Measurements from ENCODE around the gene JAM2.
"Not testable (repeated sequence)": the region's sequence is repeated elsewhere in the genome, so short reads cannot be mapped to it uniquely, and the experiment has no call there.

Gene JAM2

DNA sequence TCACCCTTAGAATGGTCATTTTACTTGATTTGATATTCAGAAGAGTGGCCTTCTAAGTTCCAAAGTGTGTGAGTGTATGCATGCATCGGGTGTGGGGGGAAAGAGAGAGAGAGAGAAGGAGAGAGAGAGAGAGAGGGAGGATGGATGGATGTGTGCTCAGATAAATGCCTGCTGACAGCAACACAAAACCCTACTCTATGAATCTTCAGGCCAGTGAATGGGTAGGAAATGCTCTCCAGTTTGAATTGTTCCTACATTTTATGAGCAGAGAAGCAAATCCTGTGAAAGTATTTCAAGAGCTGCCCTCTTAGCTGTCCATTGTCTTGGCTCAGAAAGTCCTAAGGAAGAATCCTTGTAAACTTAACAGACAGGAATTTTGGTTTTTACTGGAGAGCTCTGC is 7.4 kb downstream of the JAM2 start:
- no peak for DNase-seq (ENCODE audit: low spot score)

DNA sequence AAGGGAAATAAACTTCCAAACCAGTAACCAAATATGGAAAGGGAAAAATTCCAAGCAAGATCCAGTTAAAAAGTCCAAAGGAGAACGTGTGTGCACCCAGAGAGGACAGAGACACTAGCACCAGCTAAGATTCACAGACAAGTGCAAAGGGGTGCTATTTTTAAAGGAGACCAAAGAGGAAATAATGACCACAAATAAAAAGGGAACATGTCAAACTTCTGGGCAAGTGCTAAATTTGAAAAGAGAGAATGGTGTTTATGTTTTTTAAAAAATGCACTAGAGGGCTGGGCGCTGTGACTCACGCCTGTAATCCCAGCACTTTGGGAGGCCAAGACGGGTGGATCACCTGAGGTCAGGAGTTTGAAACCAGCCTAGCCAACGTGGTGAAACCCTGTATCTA is 8.6 kb downstream of the JAM2 start:
- DNase-seq (ENCODE audit: low spot score), result no peak

DNA sequence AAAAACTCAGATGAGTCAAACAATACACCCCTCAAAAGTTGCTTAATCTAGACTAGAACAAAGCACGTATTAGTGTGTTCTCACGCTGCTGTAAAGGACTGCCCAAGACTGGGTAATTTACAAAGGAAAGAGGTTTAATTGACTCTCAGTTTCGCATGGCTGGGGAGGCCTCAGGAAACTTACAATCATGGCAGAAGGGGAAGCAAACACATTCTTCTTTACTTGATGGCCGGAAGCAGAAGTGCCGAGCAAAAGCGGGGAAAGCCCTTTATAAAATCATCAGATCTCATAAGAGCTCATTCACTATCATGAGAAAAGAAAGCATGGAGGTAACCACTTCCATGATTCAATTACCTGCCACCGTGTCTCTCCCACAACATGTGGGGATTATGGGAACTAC is 10.1 kb downstream of the JAM2 start:
- DNase-seq (ENCODE audit: low spot score), result no peak

DNA sequence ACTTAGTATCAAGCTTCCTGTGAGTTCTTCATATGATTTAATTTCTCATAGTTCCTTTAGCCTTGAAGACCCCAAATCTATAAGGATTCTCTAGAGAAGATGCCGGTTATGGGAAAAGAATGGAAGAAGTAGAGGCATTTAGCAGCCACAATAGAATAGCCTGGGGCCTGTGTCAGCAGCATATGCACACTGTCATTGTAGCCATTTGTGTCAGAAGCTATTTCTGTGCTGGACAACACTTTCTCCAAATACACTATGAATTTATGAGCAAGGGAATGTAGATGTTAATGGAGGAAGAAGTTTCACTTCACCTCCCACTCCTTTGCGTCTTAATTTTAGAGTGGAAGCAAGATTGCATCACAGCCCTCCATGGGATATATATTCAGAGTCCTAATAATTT is 17.4 kb downstream of the JAM2 start:
- DNase-seq (ENCODE audit: low spot score), result no peak

DNA sequence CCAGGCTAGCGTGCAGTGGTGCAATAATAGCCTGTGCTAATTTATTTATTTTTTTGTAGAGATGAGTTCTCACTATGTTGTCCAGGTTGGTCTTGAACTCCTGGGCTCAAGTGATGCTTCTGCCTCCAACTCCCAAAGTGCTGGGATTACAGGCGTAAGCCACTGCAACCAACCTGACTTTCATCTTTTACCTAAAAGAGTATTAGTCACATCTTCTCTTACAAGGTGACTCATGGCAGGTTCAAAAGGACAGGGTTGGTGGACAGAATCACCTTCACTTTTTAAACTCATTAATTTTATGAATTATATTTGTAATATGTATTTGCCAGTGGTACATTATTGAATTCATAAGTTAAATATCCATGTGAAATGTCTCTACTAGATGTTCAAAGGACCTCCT is 18.1 kb downstream of the JAM2 start:
- DNase-seq (ENCODE audit: low spot score), result no peak

DNA sequence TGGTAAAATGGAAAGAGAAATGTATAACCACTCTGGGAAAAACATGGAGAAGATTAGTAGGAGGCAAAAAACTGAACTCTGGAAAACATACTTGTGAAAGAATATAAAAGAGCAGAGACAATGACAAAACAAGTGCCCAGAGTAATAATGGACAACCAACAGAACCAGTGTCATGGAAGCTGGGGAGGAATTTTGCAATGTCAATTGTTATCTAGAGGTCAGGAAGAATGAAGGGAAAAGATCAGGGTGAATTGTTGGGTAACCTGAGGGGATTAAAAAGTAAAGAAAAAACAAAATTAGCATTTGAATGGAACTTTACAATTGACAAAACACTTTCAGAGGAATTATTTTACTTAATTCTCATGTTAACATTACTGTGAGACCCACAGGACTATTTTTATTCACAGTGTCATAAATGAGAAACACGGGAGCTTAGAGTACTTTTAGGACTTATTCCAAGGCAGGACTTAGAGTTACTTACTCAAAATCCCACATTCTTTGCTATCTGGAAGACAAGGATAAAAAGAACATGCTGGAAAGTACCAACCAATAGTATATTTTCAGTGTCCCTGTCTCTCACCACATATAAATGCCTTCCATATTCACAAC is 19.5 kb downstream of the JAM2 start:
- DNase-seq (ENCODE audit: low spot score), result no peak

DNA sequence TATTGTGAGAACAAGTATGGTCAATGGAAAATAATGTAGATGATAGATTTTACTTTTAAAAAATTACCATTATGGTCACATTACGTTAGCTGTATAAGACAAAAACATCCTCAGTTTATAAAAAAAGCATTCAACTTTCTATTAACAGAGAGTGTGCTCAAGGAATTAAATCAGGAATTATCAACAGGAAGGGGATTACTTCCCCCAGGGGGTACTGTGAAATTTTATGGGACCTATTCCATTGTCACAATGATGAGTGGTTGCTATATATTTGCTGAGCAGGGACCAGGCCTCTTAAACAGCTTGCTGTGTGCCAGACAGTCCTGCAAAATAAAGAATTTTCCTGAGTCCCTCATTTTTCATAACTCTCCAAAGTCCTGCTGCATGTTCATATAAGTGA is 21.2 kb downstream of the JAM2 start:
- DNase-seq (ENCODE audit: low spot score), result no peak

DNA sequence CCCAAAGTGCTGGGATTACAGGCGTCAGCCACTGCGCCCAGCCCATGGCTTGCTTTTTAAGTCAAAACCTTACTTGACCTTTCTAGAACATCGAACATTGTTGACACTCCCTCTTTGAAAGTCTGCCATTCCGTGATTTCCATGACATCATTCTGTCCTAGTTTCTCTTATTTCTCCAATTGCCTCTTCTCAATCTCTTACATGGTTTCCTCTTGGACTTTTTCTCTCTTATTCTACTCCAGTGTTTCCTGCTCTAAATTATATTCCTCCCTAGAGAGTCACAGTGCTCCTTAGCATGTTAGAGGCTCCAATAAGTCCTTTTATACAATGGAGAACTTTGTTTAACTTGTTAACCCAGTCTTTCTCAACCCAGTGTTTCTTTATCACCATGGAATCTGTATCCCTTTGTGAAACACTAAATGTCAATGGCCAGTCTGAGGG is 25.5 kb downstream of the JAM2 start:
- no peak for DNase-seq (ENCODE audit: low spot score)

DNA sequence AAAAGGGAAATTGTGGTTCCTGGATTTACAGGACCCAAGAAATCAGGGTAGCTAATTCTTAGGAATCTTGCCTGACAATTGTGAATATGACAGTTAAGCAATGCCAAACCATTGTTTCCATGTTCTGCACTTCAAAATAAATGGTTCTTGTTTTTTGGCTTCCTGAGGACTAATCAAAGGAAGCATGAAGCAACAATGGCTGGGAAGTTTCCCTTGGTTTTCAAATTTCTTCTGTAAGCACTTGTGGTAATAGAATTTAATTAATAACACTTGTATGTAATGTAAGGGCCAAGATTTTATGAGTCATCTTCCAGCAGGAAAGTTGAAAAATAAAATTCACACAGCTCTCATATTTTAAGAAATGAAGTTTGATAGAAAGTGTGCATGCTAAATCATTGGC is 31.7 kb downstream of the JAM2 start:
- DNase-seq (ENCODE audit: low spot score), result no peak

DNA sequence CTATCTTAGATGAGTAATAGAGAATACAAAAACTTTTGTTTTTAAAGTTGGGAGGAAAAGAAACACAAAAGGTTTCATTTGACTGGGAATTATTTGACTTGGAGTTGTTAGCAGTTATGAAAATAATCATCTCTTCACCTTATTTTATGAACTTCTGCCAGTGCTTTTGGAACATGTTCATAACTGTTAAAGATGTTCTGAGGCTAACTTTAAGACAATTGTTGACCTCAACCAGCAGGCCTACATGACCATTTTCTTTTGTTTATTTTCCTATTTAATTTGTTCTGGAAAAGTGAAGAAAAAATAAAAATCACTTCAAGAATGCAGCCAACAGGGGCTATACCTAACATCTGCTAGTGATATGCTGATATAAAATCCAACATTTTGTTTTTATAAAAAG is 37.4 kb downstream of the JAM2 start:
- no peak for DNase-seq (ENCODE audit: low spot score)

DNA sequence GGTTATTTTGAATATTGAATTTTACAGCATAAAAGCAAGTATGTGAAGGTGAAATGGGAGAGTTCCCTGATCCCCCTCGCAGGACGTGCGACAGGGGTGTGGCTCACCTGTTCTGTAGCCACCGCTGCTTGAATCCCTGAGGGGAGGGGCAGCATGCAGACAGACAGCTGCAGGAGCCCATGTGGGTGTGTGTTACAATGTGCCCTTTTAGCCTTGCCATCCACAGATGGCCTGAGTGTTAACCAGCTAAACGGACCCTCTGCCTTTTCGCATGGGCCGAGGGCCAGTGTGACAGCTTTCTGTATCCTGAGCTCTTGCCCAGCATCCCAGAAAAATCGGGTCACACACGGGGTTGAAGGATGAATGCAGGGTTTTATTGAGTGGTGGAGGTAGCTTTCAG is 43.3 kb downstream of the JAM2 start:
- DNase-seq (ENCODE audit: low spot score), result no peak

DNA sequence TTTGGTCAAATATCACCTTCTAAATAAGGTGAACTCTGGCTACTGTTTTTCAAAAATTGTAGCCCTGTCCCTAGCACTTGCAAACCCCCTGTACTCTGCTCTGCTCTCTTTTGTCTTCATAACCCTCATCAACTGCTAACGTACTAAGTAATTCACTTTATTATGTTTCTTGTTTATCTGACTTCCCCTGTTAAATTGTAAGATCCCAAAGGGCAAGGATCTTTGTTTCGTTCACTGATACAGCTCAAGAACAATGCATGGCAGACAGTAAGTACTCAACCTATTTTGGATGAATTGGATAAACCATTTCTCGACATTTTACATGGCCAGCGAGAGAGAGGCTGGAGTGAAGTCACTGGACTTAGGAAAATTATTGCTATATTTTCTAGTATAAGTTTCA is 48.7 kb downstream of the JAM2 start:
- DNase-seq (ENCODE audit: low spot score), result no peak

DNA sequence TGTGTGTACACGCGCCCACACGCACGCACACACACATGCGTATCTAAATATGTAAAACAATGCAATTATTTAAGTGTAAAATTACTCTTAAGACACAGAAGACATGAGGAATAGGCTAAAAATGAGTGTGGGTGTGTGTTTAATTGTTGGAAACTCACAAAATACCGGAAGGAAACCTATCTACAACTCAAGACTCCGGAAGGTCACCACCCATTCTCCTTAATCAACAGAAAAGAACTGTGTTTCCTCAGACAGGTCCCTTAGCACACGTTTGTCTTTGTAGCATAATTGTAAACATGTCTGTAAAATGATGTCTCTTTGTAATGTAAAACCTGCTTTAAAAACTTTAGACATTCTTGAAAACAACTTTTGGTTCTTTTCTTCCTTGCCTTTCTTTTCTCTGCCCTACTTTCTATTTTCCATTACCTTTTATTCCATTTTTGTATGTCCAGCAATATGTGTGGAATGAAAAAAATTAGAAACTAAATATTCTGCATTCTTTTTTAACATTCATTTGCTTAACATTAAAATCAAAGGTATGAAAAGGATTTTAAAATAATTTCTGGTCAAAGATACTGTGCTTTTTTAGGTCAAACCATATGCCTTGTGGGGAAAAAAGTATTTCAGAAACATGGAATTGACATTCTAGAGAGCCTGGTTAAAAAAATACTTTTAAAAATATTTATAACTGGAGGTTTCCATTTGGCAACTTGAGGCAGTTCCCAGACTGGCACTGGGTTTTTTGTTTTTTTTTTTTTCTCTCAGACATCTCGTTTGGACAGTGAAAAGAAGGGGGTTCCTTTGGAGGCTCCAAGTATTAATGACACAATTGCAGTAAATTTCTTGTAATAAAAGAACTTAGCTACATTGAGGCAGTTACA is 49.5 kb downstream of the JAM2 start:
- DNase-seq (ENCODE audit: low spot score), result no peak

DNA sequence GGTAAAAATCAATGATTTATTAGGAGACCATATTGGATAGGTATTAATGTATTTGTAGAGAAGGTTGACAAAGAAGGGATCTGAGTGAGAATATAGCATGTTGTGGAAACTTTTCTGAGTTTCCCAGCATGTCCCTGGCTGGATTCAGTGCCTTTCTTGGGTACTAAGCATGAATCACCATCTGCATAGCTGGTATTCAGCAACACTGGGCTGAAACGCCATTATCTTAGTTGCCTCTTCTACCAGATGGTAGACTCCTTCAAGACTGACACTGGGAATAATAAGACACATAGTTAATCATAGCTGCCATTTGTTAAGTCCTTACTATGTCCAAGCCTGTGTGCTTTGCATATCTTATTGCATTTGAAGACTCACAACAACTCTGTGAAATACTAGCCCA is 50.2 kb downstream of the JAM2 start:
- no peak for DNase-seq (ENCODE audit: low spot score)

DNA sequence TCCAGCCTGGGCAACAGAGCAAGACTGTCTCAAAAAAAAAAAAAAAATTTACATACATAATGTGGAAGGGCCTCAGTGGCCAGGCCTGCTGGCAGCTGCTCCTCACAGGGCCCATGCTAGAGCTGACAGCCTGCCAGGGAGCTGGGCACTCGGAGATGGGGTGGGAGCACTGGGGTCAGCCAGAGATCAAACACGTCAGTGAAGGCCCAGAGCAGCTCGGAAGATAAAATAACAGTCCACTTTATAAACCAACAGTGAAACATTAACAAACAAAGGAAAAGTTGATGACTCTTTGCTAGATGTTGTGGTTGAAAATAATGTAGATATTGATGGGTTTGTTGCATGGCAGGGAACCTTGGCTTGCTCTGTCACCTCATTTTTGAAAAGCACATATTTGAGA is 52.9 kb downstream of the JAM2 start:
- no peak for DNase-seq (ENCODE audit: low spot score)

DNA sequence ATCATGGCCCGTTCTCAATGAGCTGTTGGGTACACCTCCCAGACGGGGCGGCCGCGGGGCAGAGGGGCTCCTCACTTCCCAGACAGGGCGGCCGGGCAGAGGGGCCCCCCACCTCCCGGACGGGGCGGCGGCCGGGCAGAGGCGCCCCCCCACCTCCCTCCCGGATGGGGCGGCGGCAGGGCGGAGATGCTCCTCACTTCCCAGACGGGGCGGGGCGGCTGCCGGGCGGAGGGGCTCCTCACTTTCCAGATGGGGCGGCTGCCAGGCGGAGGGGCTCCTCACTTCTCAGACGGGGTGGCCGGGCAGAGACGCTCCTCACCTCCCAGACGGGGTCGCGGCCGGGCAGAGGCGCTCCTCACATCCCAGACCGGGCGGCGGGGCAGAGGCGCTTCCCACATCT is 56.4 kb downstream of the JAM2 start:
- not testable (repeated sequence) for DNase-seq (ENCODE audit: low spot score)

DNA sequence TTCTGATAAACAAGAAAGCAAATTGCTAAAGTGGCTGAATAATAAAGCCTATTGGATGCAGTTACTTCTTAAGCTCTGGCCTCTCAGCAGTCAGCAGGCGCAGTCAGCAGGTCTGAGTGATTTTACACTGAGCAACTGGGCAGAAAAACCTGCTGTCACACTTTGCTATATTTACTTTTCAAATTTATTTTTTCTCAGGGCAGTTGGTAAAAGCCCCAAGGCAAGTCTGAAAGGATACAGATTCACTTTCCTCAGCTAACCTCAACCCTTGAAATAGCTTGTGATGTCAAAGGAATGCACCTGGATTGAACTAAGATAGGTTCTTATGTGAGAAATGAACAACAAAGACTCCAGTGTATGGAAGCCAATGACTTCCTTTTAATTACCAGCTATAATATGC is 61.7 kb downstream of the JAM2 start:
- no peak for DNase-seq (ENCODE audit: low spot score)

DNA sequence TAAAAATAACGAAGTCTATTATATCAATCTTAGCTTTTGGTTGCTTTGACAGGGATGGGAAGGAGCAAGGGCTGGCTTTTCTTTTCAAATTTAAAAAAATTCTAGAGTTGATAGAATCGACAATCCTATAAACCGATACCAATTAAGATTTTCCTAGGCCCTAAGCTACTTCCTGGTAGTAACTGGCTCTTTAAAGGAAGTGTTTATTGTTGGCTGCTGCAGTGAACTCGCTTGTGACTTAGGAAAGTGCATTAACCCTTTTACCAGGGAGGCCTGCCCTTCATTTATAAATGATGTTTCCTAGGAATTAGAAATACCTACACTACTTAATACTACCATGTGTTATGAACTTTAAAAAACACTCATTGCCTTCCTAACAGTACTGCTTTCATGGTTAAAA is 62.5 kb downstream of the JAM2 start:
- no peak for DNase-seq (ENCODE audit: low spot score)

DNA sequence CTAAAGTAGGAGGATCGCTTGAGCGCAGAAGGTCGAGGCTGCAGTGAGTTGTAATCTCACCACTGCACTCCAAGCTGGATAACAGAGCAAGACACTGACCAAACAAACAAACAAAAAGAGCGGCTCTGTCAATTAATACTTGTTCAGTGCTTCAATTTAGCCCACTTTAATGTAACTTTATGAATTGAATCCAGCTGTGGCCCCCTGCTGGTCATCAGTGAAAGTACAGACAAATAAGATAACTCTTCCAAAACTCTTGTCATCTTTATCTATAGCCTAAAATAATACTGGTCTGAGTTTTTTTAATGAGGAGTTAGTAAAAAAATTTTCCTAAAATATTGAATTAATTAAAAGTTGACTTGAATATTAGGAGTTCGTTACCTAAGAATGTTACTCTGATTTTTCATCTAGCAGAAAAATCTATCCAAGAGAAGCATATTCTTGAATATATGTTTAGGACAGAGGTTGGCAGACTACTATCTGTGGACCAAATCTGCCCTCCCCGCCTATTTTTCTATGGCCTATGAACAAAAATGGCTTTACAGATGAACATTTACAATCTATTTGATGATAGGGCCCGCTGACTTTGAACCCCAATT is 69.5 kb downstream of the JAM2 start:
- DNase-seq (ENCODE audit: low spot score), result peak; percentile 71

DNA sequence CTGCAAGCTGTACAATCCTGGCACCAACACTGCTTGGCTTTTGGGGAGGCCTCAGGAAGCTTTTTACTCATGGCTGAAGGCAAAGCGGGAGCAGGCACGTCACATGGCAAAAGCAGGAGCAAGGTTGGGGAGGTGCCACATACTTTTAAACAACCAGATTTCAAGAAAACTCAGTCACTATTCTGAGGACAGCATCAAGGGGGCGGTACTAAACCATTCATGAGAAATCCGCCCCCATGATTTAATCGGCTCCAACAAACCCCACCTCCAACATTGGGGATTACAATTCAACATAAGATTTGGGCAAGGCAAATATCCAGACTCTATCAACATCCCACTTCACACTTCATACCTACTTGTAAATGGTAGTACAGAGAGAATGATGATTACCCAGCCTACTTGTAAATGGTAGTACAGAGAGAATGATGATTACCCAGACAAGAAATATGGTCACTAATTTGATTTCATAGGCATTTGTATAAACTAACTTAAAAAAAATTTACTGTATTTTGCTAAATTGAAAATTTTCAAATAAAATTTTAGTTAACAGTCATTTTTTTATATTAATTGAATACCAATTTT is 70.7 kb downstream of the JAM2 start:
- no peak for DNase-seq (ENCODE audit: low spot score)

DNA sequence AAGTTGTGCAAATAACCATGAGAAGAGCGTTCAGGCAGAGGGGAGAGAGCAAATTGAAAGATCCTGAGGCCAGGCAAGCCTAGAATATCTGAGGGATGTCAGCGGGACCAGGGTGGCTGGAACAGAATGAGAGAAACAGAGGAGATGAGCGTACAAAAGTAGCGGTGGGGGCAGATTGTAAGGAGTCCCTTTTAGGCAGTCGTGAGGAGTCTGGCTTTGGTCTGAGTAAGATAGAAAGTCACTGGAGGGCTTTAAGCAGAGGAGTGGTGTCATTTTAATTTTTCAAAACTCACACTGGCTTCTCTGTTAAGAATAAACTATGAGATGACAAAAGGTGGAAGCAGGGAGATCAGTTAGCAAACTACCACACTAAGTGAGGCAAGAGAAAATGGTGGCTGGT is 71.5 kb downstream of the JAM2 start:
- DNase-seq (ENCODE audit: low spot score), result no peak

DNA sequence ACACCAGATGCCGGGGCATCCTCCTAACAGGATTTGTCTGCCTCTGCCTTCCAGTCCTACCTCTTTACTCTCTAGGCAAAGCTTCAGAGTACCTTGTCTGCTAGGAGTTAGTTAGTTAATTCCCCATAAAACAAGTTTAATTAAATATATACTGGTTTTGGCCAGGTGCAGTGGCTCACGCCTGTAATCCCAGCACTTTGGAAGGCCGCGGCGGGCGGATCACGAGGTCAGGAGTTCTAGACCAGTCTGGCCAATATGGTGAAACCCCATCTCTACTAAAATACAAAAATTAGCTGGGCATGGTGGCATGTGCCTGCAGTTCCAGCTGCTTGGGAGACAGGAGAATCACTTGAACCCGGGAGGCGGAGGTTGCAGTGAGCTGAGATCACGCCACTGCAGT is 75.0 kb downstream of the JAM2 start:
- DNase-seq (ENCODE audit: low spot score), result not testable (repeated sequence)

DNA sequence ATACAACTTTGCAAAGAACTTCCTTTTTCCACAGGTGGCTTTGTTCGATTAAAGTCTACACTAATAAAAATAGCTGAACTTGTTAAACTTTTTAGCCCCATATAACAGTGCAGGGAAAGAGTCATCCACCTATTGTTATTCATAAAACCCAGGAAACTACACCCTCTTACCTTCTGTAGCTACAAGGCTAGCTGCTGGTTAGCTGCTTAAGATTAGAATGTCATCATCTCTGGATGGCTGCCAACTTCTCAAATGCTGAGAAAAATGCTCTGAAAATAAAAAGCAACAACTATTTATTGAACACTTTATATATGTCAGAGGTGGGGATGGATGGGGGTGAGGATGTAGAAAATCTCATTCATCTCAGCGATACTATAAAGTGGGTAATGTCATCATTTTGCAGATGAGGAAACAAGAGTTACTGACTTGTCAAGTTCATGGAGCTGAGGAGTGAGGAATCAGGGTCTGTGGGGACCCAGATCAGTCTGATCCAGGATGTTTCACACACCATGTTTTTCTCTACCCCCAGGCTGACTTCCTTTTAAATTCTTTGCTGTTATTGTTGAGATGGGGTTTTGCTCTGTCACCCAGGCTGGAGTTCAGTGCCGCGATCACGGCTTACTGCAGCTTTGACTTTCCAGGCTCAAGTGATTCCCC is 78.6 kb downstream of the JAM2 start:
- DNase-seq (ENCODE audit: low spot score), result no peak
